Measurements from ENCODE around the gene NTRK3. TPM values are rescaled to one million over a fixed set of nuclear protein-coding genes. Genes with fewer than 3 reads are reported as not detected.

The NTRK3 gene
- total and polyA plus RNA-seq, 12 donors, result 1.6 to 8.5 (median 3.3) TPM

DNA sequence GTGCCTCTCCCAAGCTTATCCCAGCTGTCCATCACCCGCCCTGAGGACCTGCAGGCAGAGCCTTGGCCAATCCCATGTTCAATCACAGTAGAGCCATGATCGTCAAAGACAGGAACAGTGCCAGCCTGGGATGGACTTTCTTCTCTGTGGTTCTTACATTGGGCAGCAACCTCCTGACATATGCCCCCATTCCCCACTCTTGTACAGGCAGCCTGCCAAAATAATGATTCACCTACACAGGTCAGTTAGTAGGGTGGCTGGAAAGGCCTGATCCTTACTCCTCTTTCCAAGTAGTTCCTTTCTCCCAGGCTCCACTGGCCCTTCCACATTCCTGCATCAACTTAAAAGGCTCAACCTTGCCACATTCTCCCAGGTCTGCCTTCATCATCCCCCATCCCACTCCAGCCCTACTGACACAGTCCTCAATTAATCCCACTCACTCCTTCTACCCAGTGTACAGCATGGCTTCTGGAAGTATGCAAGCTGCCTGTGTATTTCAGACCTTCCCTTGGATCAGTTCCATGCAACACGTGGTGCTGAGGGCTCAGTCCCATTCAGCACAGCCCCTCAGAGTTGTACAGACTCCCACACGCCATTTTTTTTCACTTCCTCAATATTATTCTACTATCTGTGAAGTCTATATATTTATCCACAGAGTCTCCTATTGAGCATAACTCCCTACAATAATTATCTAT, 189.8 kb downstream of the NTRK3 start:
- H3K36me3 ChIP-seq (replicated peaks in 1 of 2), result no peaks in the 10 kb centered on the region
- H3K4me1 ChIP-seq (replicated peaks in 1 of 2), result no peaks in the 10 kb centered on the region
- 58 to 69% (median 64%) methylated on average over 4 of the region's 4 CpGs for WGBS, 4 donors
- no peak for TF ChIP-seq POLR2A (IDR thresholded peaks at IDR 0.05)
- TF ChIP-seq, protein P1, sequence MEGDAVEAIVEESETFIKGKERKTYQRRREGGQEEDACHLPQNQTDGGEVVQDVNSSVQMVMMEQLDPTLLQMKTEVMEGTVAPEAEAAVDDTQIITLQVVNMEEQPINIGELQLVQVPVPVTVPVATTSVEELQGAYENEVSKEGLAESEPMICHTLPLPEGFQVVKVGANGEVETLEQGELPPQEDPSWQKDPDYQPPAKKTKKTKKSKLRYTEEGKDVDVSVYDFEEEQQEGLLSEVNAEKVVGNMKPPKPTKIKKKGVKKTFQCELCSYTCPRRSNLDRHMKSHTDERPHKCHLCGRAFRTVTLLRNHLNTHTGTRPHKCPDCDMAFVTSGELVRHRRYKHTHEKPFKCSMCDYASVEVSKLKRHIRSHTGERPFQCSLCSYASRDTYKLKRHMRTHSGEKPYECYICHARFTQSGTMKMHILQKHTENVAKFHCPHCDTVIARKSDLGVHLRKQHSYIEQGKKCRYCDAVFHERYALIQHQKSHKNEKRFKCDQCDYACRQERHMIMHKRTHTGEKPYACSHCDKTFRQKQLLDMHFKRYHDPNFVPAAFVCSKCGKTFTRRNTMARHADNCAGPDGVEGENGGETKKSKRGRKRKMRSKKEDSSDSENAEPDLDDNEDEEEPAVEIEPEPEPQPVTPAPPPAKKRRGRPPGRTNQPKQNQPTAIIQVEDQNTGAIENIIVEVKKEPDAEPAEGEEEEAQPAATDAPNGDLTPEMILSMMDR (IDR thresholded peaks at IDR 0.05), result no peak
- H3K4me3 ChIP-seq, result no peak overlapping the region
- H3K27me3 ChIP-seq, result no peaks in the 10 kb centered on the region
- no peaks in the 10 kb centered on the region for H3K9me3 ChIP-seq (replicated peaks in 1 of 3)
- DNase-seq, result no peak
- intact Hi-C loops (cut with DNase I), result no loop called here
- no peak overlapping the region for H3K27ac ChIP-seq

DNA sequence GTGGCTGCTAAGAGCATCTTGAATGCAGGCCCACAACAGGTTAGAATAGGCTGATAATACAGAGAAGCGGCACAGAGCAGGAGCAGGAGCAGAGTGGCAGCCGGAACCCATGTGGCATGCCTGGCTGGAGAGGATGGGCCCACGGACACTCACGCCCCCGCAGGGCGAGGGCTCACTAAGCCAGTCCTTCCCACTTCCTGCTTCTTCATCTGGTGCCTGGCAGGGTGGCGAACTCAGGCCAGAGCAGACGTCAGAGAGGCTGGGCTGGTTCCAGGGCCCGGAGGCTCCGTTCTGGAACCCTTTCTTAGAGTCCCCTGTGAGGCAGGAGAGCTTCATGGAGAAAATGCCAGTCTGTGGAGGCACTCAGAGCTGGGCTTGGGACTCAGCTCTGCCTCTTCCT, 195.1 kb downstream of the NTRK3 start:
- Histone ChIP-seq H3K27me3 (no peaks in the 10 kb centered on the region), H3K4me1 (replicated peaks in 1 of 2) (no peaks in the 10 kb centered on the region), H3K9me3 (replicated peaks in 1 of 3) (no peaks in the 10 kb centered on the region), H3K4me3 (no peak overlapping the region), H3K27ac (no peak overlapping the region), H3K36me3 (replicated peaks in 1 of 2) (no peaks in the 10 kb centered on the region)
- DNase-seq, result no peak
- TF ChIP-seq, protein P1 (IDR thresholded peaks at IDR 0.05), result no peak
- no peak for TF ChIP-seq POLR2A (IDR thresholded peaks at IDR 0.05)
- WGBS, 4 donors, result 60 to 80% (median 72%) methylated on average over 4 to 10 of the region's 10 CpGs
- intact Hi-C loops (cut with DNase I), result no loop called here

DNA sequence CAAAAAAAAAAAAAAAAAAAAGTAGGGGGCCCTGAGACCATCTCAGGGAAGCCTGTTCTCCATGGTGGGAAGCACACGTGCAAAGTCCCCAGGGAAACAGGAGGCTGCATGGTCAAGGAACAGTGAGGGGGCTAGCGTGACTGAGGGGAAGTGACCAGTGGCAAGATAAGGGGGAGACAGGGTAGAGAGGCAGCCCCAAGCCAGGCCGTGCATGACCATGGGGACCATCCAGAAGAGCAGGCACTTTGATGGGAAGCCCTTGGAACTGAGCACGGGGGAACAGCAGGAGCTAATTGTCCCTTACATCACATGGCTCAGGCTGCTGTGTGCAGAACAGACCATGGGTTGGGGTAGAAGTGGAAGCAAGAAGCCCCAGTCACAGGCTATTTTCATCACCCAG, 196.2 kb downstream of the NTRK3 start:
- Histone ChIP-seq H3K9me3 (replicated peaks in 1 of 3) (no peaks in the 10 kb centered on the region), H3K36me3 (replicated peaks in 1 of 2) (no peaks in the 10 kb centered on the region), H3K4me3 (no peak overlapping the region), H3K27me3 (no peaks in the 10 kb centered on the region), H3K4me1 (replicated peaks in 1 of 2) (no peaks in the 10 kb centered on the region), H3K27ac (no peak overlapping the region)
- no peak for DNase-seq
- TF ChIP-seq, protein P1 (IDR thresholded peaks at IDR 0.05), result no peak
- intact Hi-C loops (cut with DNase I), result no loop called here
- 71 to 80% (median 78%) methylated on average over 4 of the region's 4 CpGs for WGBS, 4 donors

DNA sequence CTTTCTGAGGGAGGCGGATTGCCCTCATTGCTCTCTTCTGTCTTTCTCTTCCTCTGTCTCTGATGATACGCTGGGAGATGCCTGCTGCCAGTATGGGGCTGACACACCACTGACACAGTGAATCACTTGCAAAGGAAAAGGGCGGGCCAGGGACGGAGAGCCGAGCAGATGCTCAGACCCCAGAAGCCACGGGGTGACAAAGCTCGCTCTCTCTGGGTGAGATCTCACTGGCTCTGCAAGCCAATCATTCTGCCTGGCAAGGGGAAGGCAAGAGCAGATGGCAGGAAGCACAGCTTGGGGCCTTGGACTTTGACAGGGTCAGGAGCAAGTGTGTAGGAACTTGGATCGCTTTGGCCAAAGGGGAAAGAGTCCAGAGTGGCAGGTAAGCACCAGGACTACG, 198.7 kb downstream of the NTRK3 start:
- Histone ChIP-seq H3K27me3 (no peaks in the 10 kb centered on the region), H3K36me3 (replicated peaks in 1 of 2) (no peaks in the 10 kb centered on the region), H3K9me3 (replicated peaks in 1 of 3) (no peaks in the 10 kb centered on the region), H3K4me1 (replicated peaks in 1 of 2) (no peaks in the 10 kb centered on the region), H3K27ac (no peak overlapping the region), H3K4me3 (no peak overlapping the region)
- DNase-seq, result no peak
- TF ChIP-seq POLR2A (IDR thresholded peaks at IDR 0.05), result no peak
- TF ChIP-seq, protein P1 (IDR thresholded peaks at IDR 0.05), result no peak
- intact Hi-C loops (cut with DNase I), result no loop called here
- 69 to 85% (median 80%) methylated on average over 9 of the region's 9 CpGs for WGBS, 4 donors
